ENCODE measurements around the gene ZDHHC9.

Gene ZDHHC9

DNA sequence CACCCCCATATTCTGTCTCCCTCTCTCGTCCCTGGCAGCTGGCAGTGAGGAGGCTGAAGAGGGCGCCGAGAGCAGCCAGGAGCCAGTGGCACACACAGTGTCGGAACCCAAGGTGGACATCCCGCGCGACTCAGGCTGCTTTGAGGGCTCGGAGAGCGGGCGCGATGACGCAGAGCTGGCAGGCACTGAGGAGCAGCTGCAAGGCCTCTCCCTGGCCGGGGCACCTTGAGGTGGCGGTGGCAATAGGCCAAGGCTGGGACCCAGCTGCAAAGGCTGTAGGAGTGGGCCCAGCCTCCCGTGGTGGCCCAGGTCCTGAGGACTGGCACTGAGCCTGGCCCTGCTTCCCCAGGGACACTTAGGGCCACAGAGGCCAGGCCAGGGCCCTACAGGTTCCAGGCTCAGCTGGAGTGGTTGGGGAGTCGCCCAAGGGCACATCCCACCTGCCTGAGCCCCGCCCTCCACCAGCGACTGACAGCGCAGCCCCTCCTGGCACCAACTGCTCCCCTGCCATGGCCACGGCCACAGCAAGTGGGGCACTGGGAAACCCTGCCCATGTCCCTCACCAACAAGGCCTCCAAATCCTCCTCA, 50.0 kb downstream of the ZDHHC9 start:
- no peak for DNase-seq
- ChIA-PET POLR2A (interaction anchor here (1.4 kb wide), 1 partner anchor 16 kb away, joined by 6 read pairs; no protein-coding TSS in a partner anchor), CTCF (interaction anchor here (1.1 to 2.6 kb wide), 5 partner anchors 10 to 189 kb away, joined by 3 to 14 read pairs (median 5); no protein-coding TSS in a partner anchor)
- Histone ChIP-seq H3K36me3 (ENCODE audit: control insufficient read depth in 4 of 4, insufficient read depth in 4 of 4, low read length in 3 of 4) (peaks cover 12 to 76% (median 44%) of the 10 kb centered on the region in 4 experiments), H3K27ac (ENCODE audit: insufficient read depth in 1 of 2, low read depth in 1 of 2, low read length in 2 of 2, poor library complexity in 1 of 2, severe bottlenecking in 2 of 2) (no peak overlapping the region), H3K4me1 (ENCODE audit: control extremely low read depth in 1 of 4, control insufficient read depth in 4 of 4, insufficient read depth in 4 of 4, low read length in 3 of 4) (peaks cover 0 to 1% (median 0%) of the 10 kb centered on the region in 4 experiments), H3K9me3 (ENCODE audit: control extremely low read depth in 1 of 5, control insufficient read depth in 4 of 5, insufficient read depth in 2 of 5, low read depth in 1 of 5, low read length in 4 of 5) (no peaks in the 10 kb centered on the region), H3K27me3 (replicated peaks in 2 of 5; ENCODE audit: control insufficient read depth in 4 of 5, insufficient read depth in 5 of 5, low read length in 4 of 5) (no peaks in the 10 kb centered on the region), H3K4me3 (ENCODE audit: control insufficient read depth in 1 of 7, extremely low read depth in 1 of 7, insufficient read depth in 4 of 7, low read depth in 2 of 7, low read length in 6 of 7) (no peak overlapping the region)
- WGBS (ENCODE audit: insufficient coverage), result 88% methylated on average over 11 of the region's 20 CpGs

DNA sequence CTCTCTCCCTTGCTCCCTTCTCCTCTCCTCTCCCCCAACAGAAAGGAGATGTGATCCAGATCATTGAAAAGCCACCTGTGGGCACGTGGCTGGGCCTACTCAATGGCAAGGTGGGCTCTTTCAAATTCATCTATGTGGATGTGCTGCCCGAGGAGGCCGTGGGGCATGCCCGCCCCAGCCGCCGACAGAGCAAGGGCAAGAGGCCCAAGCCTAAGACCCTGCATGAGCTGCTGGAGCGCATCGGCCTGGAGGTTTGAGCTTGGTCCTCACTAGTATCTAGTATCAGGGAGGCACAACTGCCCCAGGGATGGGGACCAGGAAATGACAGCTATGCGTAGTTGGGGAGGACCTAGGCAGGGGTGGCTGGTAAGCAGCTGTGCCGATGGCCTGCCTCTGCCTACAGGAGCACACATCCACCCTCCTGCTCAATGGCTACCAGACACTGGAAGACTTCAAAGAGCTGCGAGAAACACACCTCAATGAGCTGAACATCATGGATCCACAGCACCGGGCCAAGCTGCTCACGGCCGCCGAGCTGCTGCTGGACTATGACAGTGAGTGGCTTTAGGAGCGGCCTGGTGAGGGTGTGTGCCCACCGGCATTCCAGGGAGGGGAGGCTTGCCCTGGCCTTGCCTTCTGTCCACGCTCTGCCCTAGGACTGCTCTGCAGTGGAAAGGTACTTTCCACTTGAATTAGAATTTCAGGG, 50.9 kb downstream of the ZDHHC9 start:
- Histone ChIP-seq H3K4me1 (ENCODE audit: control extremely low read depth in 1 of 4, control insufficient read depth in 4 of 4, insufficient read depth in 4 of 4, low read length in 3 of 4) (peaks cover 0 to 2% (median under 1%) of the 10 kb centered on the region in 4 experiments), H3K4me3 (ENCODE audit: control insufficient read depth in 1 of 7, extremely low read depth in 1 of 7, insufficient read depth in 4 of 7, low read depth in 2 of 7, low read length in 6 of 7) (no peak overlapping the region), H3K9me3 (ENCODE audit: control extremely low read depth in 1 of 5, control insufficient read depth in 4 of 5, insufficient read depth in 2 of 5, low read depth in 1 of 5, low read length in 4 of 5) (no peaks in the 10 kb centered on the region), H3K27me3 (replicated peaks in 2 of 5; ENCODE audit: control insufficient read depth in 4 of 5, insufficient read depth in 5 of 5, low read length in 4 of 5) (no peaks in the 10 kb centered on the region), H3K27ac (ENCODE audit: insufficient read depth in 1 of 2, low read depth in 1 of 2, low read length in 2 of 2, poor library complexity in 1 of 2, severe bottlenecking in 2 of 2) (no peak overlapping the region), H3K36me3 (ENCODE audit: control insufficient read depth in 4 of 4, insufficient read depth in 4 of 4, low read length in 3 of 4) (peaks cover 9 to 75% (median 44%) of the 10 kb centered on the region in 4 experiments)
- WGBS (ENCODE audit: insufficient coverage), result 93% methylated on average over 17 of the region's 18 CpGs
- no peak for DNase-seq
- ChIA-PET POLR2A (interaction anchor here (1.4 kb wide), 1 partner anchor 15 kb away, joined by 6 read pairs; no protein-coding TSS in a partner anchor), CTCF (interaction anchor here (0.9 to 2.6 kb wide), 8 partner anchors 9 to 189 kb away, joined by 3 to 14 read pairs (median 4); no protein-coding TSS in a partner anchor)

DNA sequence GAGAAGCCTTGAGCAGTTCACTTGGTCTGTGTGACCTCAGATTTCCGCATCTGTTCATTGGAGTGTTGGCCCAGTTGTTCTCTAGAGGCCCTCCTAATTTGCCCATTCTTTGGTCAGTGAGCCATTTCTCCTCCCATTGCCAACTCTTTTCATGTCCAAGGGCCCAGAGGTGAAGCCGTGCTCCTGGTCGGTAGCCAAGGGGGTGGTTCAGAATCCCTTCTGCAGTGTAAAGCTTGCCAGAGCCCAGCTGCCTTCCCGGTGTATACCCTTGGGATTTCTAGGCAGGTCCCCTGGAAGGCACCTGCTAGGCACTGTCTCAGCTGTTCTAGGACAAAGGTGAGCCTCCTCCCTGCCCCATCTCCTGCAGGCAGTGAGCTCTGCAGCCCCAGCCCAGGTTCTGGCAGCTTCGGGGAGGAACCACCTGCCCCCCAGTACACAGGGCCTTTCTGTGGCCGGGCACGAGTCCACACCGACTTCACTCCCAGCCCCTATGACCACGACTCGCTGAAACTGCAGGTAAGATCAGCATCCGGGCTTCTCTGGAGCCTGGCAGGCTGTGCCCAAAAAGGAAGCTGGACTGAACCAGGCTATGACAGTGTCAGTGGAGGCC, 51.6 kb downstream of the ZDHHC9 start:
- DNase-seq, result no peak
- WGBS (ENCODE audit: insufficient coverage), result 89% methylated on average over 11 of the region's 11 CpGs
- Histone ChIP-seq H3K27ac (ENCODE audit: insufficient read depth in 1 of 2, low read depth in 1 of 2, low read length in 2 of 2, poor library complexity in 1 of 2, severe bottlenecking in 2 of 2) (no peak overlapping the region), H3K9me3 (ENCODE audit: control extremely low read depth in 1 of 5, control insufficient read depth in 4 of 5, insufficient read depth in 2 of 5, low read depth in 1 of 5, low read length in 4 of 5) (no peaks in the 10 kb centered on the region), H3K27me3 (replicated peaks in 2 of 5; ENCODE audit: control insufficient read depth in 4 of 5, insufficient read depth in 5 of 5, low read length in 4 of 5) (no peaks in the 10 kb centered on the region), H3K36me3 (ENCODE audit: control insufficient read depth in 4 of 4, insufficient read depth in 4 of 4, low read length in 3 of 4) (peaks cover 7 to 73% (median 43%) of the 10 kb centered on the region in 4 experiments), H3K4me3 (ENCODE audit: control insufficient read depth in 1 of 7, extremely low read depth in 1 of 7, insufficient read depth in 4 of 7, low read depth in 2 of 7, low read length in 6 of 7) (no peak overlapping the region), H3K4me1 (ENCODE audit: control extremely low read depth in 1 of 4, control insufficient read depth in 4 of 4, insufficient read depth in 4 of 4, low read length in 3 of 4) (peaks cover 0 to 8% (median 8%) of the 10 kb centered on the region in 4 experiments)
- CTCF ChIA-PET, result interaction anchor here (1.2 to 1.9 kb wide), 3 partner anchors 19 to 188 kb away, joined by 3 to 5 read pairs (median 5); no protein-coding TSS in a partner anchor
- POLR2A ChIA-PET, result interaction anchor here (1.4 kb wide), 1 partner anchor 15 kb away, joined by 6 read pairs; no protein-coding TSS in a partner anchor

DNA sequence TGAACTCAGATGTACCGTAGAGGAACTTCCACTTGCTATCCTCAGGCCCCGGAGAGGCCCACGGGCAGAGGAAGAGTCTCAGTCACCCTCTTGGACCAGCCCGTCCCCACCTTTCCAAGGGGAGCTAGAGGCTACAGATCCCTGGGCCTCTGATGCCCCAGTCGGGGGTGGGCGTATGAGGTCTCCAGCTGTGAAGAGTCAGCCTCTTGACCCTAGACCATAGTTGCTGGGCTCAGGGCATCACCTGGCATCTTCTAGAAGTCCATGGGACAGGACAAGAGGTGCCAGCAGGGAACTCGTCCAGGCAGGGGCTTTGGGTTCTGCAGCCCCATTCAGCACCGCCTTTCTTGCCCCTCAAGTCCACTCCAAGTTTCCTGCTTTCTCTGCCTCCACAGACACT, 52.4 kb downstream of the ZDHHC9 start:
- POLR2A ChIA-PET, result no interaction called here
- WGBS (ENCODE audit: insufficient coverage), result 98% methylated on average over 6 of the region's 8 CpGs
- no peak for DNase-seq
- H3K27me3 ChIP-seq (replicated peaks in 2 of 5; ENCODE audit: control insufficient read depth in 4 of 5, insufficient read depth in 5 of 5, low read length in 4 of 5), result no peaks in the 10 kb centered on the region
- CTCF ChIA-PET, result no interaction called here
- H3K4me1 ChIP-seq (ENCODE audit: control extremely low read depth in 1 of 4, control insufficient read depth in 4 of 4, insufficient read depth in 4 of 4, low read length in 3 of 4), result peaks cover 0 to 13% (median 11%) of the 10 kb centered on the region in 4 experiments
- H3K4me3 ChIP-seq (ENCODE audit: control insufficient read depth in 1 of 7, extremely low read depth in 1 of 7, insufficient read depth in 4 of 7, low read depth in 2 of 7, low read length in 6 of 7), result no peak overlapping the region
- peaks cover 7 to 72% (median 43%) of the 10 kb centered on the region in 4 experiments for H3K36me3 ChIP-seq (ENCODE audit: control insufficient read depth in 4 of 4, insufficient read depth in 4 of 4, low read length in 3 of 4)
- no peak overlapping the region for H3K27ac ChIP-seq (ENCODE audit: insufficient read depth in 1 of 2, low read depth in 1 of 2, low read length in 2 of 2, poor library complexity in 1 of 2, severe bottlenecking in 2 of 2)
- no peaks in the 10 kb centered on the region for H3K9me3 ChIP-seq (ENCODE audit: control extremely low read depth in 1 of 5, control insufficient read depth in 4 of 5, insufficient read depth in 2 of 5, low read depth in 1 of 5, low read length in 4 of 5)

DNA sequence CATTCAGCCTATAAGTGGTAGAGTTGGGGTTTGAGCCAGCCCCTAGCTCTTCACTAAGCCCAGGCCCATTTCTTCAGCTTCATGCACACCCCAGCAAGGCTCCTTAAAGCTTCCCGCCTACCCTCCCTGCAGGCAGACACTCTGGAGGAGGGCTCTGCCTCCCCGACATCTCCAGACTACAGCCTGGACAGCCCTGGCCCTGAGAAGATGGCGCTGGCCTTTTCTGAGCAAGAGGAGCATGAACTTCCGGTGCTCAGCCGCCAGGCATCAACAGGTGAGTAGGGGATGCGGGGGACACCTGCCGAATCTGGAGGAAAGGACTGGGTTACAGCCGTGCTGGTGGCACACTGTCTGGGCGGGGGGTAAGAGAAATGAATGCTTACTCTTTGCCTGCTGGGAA, 52.9 kb downstream of the ZDHHC9 start:
- no peaks in the 10 kb centered on the region for H3K27me3 ChIP-seq (replicated peaks in 2 of 5; ENCODE audit: control insufficient read depth in 4 of 5, insufficient read depth in 5 of 5, low read length in 4 of 5)
- H3K27ac ChIP-seq (ENCODE audit: insufficient read depth in 1 of 2, low read depth in 1 of 2, low read length in 2 of 2, poor library complexity in 1 of 2, severe bottlenecking in 2 of 2), result no peak overlapping the region
- H3K36me3 ChIP-seq (ENCODE audit: control insufficient read depth in 4 of 4, insufficient read depth in 4 of 4, low read length in 3 of 4), result peaks cover 7 to 69% (median 41%) of the 10 kb centered on the region in 4 experiments
- 92% methylated on average over 6 of the region's 9 CpGs for WGBS (ENCODE audit: insufficient coverage)
- CTCF ChIA-PET, result interaction anchor here (1.2 to 1.5 kb wide), 3 partner anchors 31 to 152 kb away, joined by 3 to 4 read pairs (median 3); no protein-coding TSS in a partner anchor
- H3K9me3 ChIP-seq (ENCODE audit: control extremely low read depth in 1 of 5, control insufficient read depth in 4 of 5, insufficient read depth in 2 of 5, low read depth in 1 of 5, low read length in 4 of 5), result no peaks in the 10 kb centered on the region
- H3K4me1 ChIP-seq (ENCODE audit: control extremely low read depth in 1 of 4, control insufficient read depth in 4 of 4, insufficient read depth in 4 of 4, low read length in 3 of 4), result peaks cover 0 to 18% (median 16%) of the 10 kb centered on the region in 4 experiments
- H3K4me3 ChIP-seq (ENCODE audit: control insufficient read depth in 1 of 7, extremely low read depth in 1 of 7, insufficient read depth in 4 of 7, low read depth in 2 of 7, low read length in 6 of 7), result no peak overlapping the region
- no peak for DNase-seq
- POLR2A ChIA-PET, result interaction anchor here (1.1 kb wide), 1 partner anchor 34 kb away, joined by 3 read pairs; no protein-coding TSS in a partner anchor

DNA sequence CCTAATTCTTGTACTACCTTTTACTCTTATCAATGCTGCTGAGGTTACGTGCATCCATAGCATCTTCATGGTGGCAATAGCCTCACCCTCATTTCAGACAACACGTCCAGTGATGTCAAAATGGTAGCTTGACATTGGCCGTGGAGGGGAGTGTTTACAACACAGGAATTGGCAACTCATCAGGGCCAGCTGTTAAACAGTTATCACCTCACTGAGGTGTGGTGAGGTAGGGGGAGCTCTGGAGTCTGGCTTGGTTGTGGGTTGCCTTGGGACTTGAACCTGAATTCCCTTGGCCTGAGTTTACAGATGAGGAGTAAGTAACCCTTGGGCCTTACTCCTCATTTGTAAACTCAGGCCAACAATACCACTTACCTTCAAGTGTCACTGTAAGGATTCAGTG, 53.5 kb downstream of the ZDHHC9 start:
- CTCF ChIA-PET, result interaction anchor here (1.2 to 1.5 kb wide), 3 partner anchors 30 to 152 kb away, joined by 3 to 4 read pairs (median 3); no protein-coding TSS in a partner anchor
- Histone ChIP-seq H3K27ac (ENCODE audit: insufficient read depth in 1 of 2, low read depth in 1 of 2, low read length in 2 of 2, poor library complexity in 1 of 2, severe bottlenecking in 2 of 2) (no peak overlapping the region), H3K4me3 (ENCODE audit: control insufficient read depth in 1 of 7, extremely low read depth in 1 of 7, insufficient read depth in 4 of 7, low read depth in 2 of 7, low read length in 6 of 7) (no peak overlapping the region), H3K36me3 (ENCODE audit: control insufficient read depth in 4 of 4, insufficient read depth in 4 of 4, low read length in 3 of 4) (peaks cover 7 to 62% (median 37%) of the 10 kb centered on the region in 4 experiments), H3K27me3 (replicated peaks in 2 of 5; ENCODE audit: control insufficient read depth in 4 of 5, insufficient read depth in 5 of 5, low read length in 4 of 5) (no peaks in the 10 kb centered on the region), H3K9me3 (ENCODE audit: control extremely low read depth in 1 of 5, control insufficient read depth in 4 of 5, insufficient read depth in 2 of 5, low read depth in 1 of 5, low read length in 4 of 5) (no peaks in the 10 kb centered on the region), H3K4me1 (ENCODE audit: control extremely low read depth in 1 of 4, control insufficient read depth in 4 of 4, insufficient read depth in 4 of 4, low read length in 3 of 4) (peaks cover 0 to 24% (median 22%) of the 10 kb centered on the region in 4 experiments)
- 100% methylated on average over 1 of the region's 3 CpGs for WGBS (ENCODE audit: insufficient coverage)
- POLR2A ChIA-PET, result interaction anchor here (1.1 kb wide), 1 partner anchor 34 kb away, joined by 3 read pairs; no protein-coding TSS in a partner anchor
- DNase-seq, result no peak

All from common myeloid progenitor, CD34-positive (primary cell).